ENCODE measurements around the gene KCNIP1. TPM values are rescaled to one million over a fixed set of nuclear protein-coding genes. Genes with fewer than 3 reads are reported as not detected.
A peak's percentile ranks its signal among the peaks of the same experiment; 100 is the strongest.

The KCNIP1 gene
- total and polyA plus RNA-seq, 9 of the 15 experiments (the other 6 are each of a cell fraction or from before 2014, with no cell fraction given) = not detected

DNA sequence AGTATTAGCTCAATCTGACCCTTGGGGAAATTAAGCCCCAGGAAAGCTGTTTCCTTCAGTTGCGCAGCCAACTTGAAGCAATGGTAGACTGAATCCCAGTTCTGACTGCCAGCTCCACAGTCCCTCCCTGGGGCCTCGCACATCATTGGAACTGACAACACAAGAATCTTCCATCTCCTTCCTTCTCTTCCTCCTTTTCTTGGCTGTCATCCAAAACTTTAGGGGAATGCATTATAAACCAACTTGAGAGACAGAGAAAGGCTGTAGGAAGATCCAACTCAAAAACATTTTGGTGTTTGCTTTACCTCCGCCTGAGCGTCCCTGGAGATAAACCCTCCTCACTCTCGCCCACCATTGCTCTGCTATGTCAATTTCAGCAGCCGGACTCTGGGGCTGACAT lies 16.6 kb downstream of the KCNIP1 start:
- WGBS (ENCODE audit: insufficient coverage, low coverage, missing lambda C conversion rate) = 0% methylated on average over 6 of the region's 6 CpGs
- H3K79me2 ChIP-seq (ENCODE audit: control insufficient read depth, insufficient read depth, low read length) = no peaks in the 10 kb centered on the region
- no peaks in the 10 kb centered on the region for H3K36me3 ChIP-seq (ENCODE audit: control insufficient read depth, insufficient read depth, low read length)
- H3K9me1 ChIP-seq (ENCODE audit: control insufficient read depth, insufficient read depth, low read length) = no peaks in the 10 kb centered on the region
- in situ Hi-C loops (cut with MboI) (no loop called here), intact Hi-C loops (cut with micrococcal nuclease) (no loop called here)
- DNase-seq (ENCODE audit: extremely low read depth in 1 of 4, low spot score in 3 of 4) (no peak), FAIRE-seq (no peak), ATAC-seq (no peak)
- no peak overlapping the region for H3K4me2 ChIP-seq (ENCODE audit: insufficient read depth, low read length)
- no peaks in the 10 kb centered on the region for H4K20me1 ChIP-seq (replicated peaks; ENCODE audit: control insufficient read depth, insufficient read depth, low read length)
- H3K9me3 ChIP-seq (replicated peaks; ENCODE audit: control insufficient read depth, insufficient read depth, low read depth, low read length) = no peaks in the 10 kb centered on the region
- no peak overlapping the region for H3K4me3 ChIP-seq
- no peak overlapping the region for H3K9ac ChIP-seq (ENCODE audit: insufficient read depth in 1 of 2, low read depth in 2 of 2, low read length in 2 of 2)
- ChIA-PET POLR2A (no interaction called here), CTCF (ENCODE audit: low intra/inter-chr PET ratio) (no interaction called here)
- BruUV-seq (replicated peaks) = no TSS peak
- no peak overlapping the region for H3K27ac ChIP-seq (ENCODE audit: extremely low read depth, low read depth, low read length)
- no peak overlapping the region for H2AFZ ChIP-seq (ENCODE audit: low read depth, low read length)
- no peaks in the 10 kb centered on the region for H3K4me1 ChIP-seq (replicated peaks in 1 of 2; ENCODE audit: control insufficient read depth in 2 of 2, insufficient read depth in 2 of 2, low read length in 2 of 2)
- TF ChIP-seq, protein P1, sequence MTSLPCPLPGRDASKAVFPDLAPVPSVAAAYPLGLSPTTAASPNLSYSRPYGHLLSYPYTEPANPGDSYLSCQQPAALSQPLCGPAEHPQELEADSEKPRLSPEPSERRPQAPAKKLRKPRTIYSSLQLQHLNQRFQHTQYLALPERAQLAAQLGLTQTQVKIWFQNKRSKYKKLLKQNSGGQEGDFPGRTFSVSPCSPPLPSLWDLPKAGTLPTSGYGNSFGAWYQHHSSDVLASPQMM (CRISPR knock-in tag; IDR thresholded peaks at IDR 0.05) = no peak
- TF ChIP-seq BRCA1 (IDR thresholded peaks at IDR 0.05) (no peak), BRCA1 (CRISPR knock-in tag; IDR thresholded peaks at IDR 0.05) (no peak), ERF (CRISPR knock-in tag; IDR thresholded peaks at IDR 0.05) (no peak), HEY1 (CRISPR knock-in tag; IDR thresholded peaks at IDR 0.05; ENCODE audit: borderline replicate concordance) (no peak), NFIC (IDR thresholded peaks at IDR 0.05) (peak; percentile 36)
- TF ChIP-seq, protein P2, sequence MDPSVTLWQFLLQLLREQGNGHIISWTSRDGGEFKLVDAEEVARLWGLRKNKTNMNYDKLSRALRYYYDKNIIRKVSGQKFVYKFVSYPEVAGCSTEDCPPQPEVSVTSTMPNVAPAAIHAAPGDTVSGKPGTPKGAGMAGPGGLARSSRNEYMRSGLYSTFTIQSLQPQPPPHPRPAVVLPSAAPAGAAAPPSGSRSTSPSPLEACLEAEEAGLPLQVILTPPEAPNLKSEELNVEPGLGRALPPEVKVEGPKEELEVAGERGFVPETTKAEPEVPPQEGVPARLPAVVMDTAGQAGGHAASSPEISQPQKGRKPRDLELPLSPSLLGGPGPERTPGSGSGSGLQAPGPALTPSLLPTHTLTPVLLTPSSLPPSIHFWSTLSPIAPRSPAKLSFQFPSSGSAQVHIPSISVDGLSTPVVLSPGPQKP (CRISPR knock-in tag; IDR thresholded peaks at IDR 0.05) = no peak
- H3K27me3 ChIP-seq (ENCODE audit: control insufficient read depth in 2 of 2, insufficient read depth in 2 of 2, low read length in 2 of 2) = peaks cover 0 to 8% of the 10 kb centered on the region in 2 experiments; a peak in 2 of 5 replicates
